Left lung (tissue), 14 donors: Measurements from ENCODE around the gene MINPP1. TPM values are rescaled to one million over a fixed set of nuclear protein-coding genes. Genes with fewer than 3 reads are reported as not detected.
"Not testable (repeated sequence)": the region's sequence is repeated elsewhere in the genome, so short reads cannot be mapped to it uniquely, and the experiment has no call there.

Source experiments
- ATAC-seq: fragments of 200-7000 bp; cut with Tn5 transposase; one replicate; pipeline ENCODE4 v1.9.1; 2020; ENCODE audit warnings: moderate library complexity
- DNase-seq, 4 donors: peaks; one replicate each; pipeline ENCODE4 v3.0.0-alpha.2; 2013 to 2020
- H3K27ac ChIP-seq, 2 donors: fragments of 200-600 bp; sonication (generic) in 1 of 2; one replicate each; pipeline versions ENCODE4 v1.5.0 to v1.8.0; 2020 to 2021
- H3K27me3 ChIP-seq, 2 donors: fragments of 200-600 bp; sonication (generic) in 1 of 2; one replicate each; pipeline versions ENCODE4 v1.5.0 to v1.8.0; 2020 to 2021
- H3K36me3 ChIP-seq, 2 donors: fragments of 200-600 bp; sonication (generic) in 1 of 2; one replicate each; pipeline versions ENCODE4 v1.5.0 to v1.8.0; 2020 to 2021
- H3K4me1 ChIP-seq, 2 donors: fragments of 200-600 bp; one replicate each; pipeline ENCODE4 v1.8.0; 2021
- H3K4me3 ChIP-seq, 2 donors: fragments of 200-600 bp; sonication (generic) in 1 of 2; one replicate each; pipeline versions ENCODE4 v1.5.0 to v1.8.0; 2020 to 2021; ENCODE audit warnings: mild to moderate bottlenecking in 1 of 2
- H3K9me3 ChIP-seq, 2 donors: fragments of 200-600 bp; sonication (generic) in 1 of 2; one replicate each; pipeline versions ENCODE4 v1.5.0 to v1.8.0; 2020 to 2021
- intact Hi-C, 2 donors: fragments of 100-400 bp; cut with DNase I; formaldehyde crosslinking; loops; one replicate each; pipeline versions ENCODE4 v1.11.2 to v1.14.2; 2022
- long read RNA-seq, 12 donors: library from polyadenylated mRNA in 2 of 12; unstranded in 2 of 12; transcript quantifications; one replicate each; pipeline ENCODE4 v2.0.0 and lab custom pipeline, GENCODE V29; 2019 to 2026
- polyA plus RNA-seq, 6 donors: library from polyadenylated mRNA; unstranded; fragments of 120-200 nt; gene quantifications; one replicate each; pipeline ENCODE4 v1.2.1, GENCODE V29; 2013; ENCODE audit not compliant: insufficient read length in 6 of 6
- total RNA-seq, 2 donors: library from RNA; stranded (reverse); fragmentation: NEBNext Ultra II Directional; extraction: Animal tissue kit (Norgen Biotek cat#: 25700); gene quantifications; one replicate each; pipeline ENCODE4 v1.2.1, GENCODE V29; 2021
- TF ChIP-seq, protein P1 (sequence below), 2 donors: fragments of 200-600 bp; sonication (generic) in 1 of 2; IDR thresholded peaks; one replicate each; pipeline versions ENCODE4 v1.5.0 to v1.8.0; 2021; ENCODE audit warnings: antibody characterized with exemption in 2 of 2
- donor health status: DM: no; HTN: yes; CAD: no.
- donor health status: DM: no; HTN: no; CAD: no.

The MINPP1 gene, protein sequence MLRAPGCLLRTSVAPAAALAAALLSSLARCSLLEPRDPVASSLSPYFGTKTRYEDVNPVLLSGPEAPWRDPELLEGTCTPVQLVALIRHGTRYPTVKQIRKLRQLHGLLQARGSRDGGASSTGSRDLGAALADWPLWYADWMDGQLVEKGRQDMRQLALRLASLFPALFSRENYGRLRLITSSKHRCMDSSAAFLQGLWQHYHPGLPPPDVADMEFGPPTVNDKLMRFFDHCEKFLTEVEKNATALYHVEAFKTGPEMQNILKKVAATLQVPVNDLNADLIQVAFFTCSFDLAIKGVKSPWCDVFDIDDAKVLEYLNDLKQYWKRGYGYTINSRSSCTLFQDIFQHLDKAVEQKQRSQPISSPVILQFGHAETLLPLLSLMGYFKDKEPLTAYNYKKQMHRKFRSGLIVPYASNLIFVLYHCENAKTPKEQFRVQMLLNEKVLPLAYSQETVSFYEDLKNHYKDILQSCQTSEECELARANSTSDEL
- total RNA-seq, result 10 to 100 TPM; 16.8 to 19.5 TPM
- 10 to 100 TPM; 38.7 to 50.0 (median 42.5) TPM for polyA plus RNA-seq
- long read RNA-seq, donor 1, transcript MINPP1-202 (5 exons, 2,415 nt), result major isoform, 19 of 24 reads
- long read RNA-seq, donor 1, partial matches to known transcripts, result 5 of 24 reads
- long read RNA-seq, donor 1, other reads (novel, unspliced or antisense), result 0 of 24 reads
- long read RNA-seq, donor 2, transcript MINPP1-202 (5 exons, 2,415 nt), result major isoform, 15 of 47 reads
- long read RNA-seq, donor 2, partial matches to known transcripts, result 32 of 47 reads
- long read RNA-seq, donor 2, other reads (novel, unspliced or antisense), result 0 of 47 reads
- long read RNA-seq, donor 3, transcript MINPP1-202 (5 exons, 2,415 nt), result major isoform, 15 of 15 reads
- long read RNA-seq, donor 3, partial matches to known transcripts, result 0 of 15 reads
- long read RNA-seq, donor 3, other reads (novel, unspliced or antisense), result 0 of 15 reads
- long read RNA-seq, donor 4, transcript MINPP1-202 (5 exons, 2,415 nt), result major isoform, 8 of 9 reads
- long read RNA-seq, donor 4, partial matches to known transcripts, result 1 of 9 reads
- long read RNA-seq, donor 4, other reads (novel, unspliced or antisense), result 0 of 9 reads
- long read RNA-seq, donor 5, transcript MINPP1-202 (5 exons, 2,415 nt), result major isoform, 10 of 10 reads
- long read RNA-seq, donor 5, partial matches to known transcripts, result 0 of 10 reads
- long read RNA-seq, donor 5, other reads (novel, unspliced or antisense), result 0 of 10 reads
- long read RNA-seq, donor 6, transcript MINPP1-202 (5 exons, 2,415 nt), result major isoform, 13 of 38 reads
- long read RNA-seq, donor 6, partial matches to known transcripts, result 25 of 38 reads
- long read RNA-seq, donor 6, other reads (novel, unspliced or antisense), result 0 of 38 reads
- long read RNA-seq, donor 7, transcript MINPP1-202 (5 exons, 2,415 nt), result major isoform, 12 of 12 reads
- long read RNA-seq, donor 7, partial matches to known transcripts, result 0 of 12 reads
- long read RNA-seq, donor 7, other reads (novel, unspliced or antisense), result 0 of 12 reads
- long read RNA-seq, donor 8, transcript MINPP1-202 (5 exons, 2,415 nt), result major isoform, 8 of 8 reads
- long read RNA-seq, donor 8, partial matches to known transcripts, result 0 of 8 reads
- long read RNA-seq, donor 8, other reads (novel, unspliced or antisense), result 0 of 8 reads
- long read RNA-seq, donor 9, result 0 reads
- long read RNA-seq, donor 10, partial matches to known transcripts, result 0 of 2 reads
- long read RNA-seq, donor 10, other reads (novel, unspliced or antisense), result 1 of 2 reads
- long read RNA-seq, donor 11, transcript MINPP1-202 (5 exons, 2,415 nt), result major isoform, 6 of 7 reads
- long read RNA-seq, donor 11, partial matches to known transcripts, result 0 of 7 reads
- long read RNA-seq, donor 11, other reads (novel, unspliced or antisense), result 0 of 7 reads
- long read RNA-seq, donor 12, transcript MINPP1-202 (5 exons, 2,415 nt), result major isoform, 12 of 12 reads
- long read RNA-seq, donor 12, partial matches to known transcripts, result 0 of 12 reads
- long read RNA-seq, donor 12, other reads (novel, unspliced or antisense), result 0 of 12 reads

DNA sequence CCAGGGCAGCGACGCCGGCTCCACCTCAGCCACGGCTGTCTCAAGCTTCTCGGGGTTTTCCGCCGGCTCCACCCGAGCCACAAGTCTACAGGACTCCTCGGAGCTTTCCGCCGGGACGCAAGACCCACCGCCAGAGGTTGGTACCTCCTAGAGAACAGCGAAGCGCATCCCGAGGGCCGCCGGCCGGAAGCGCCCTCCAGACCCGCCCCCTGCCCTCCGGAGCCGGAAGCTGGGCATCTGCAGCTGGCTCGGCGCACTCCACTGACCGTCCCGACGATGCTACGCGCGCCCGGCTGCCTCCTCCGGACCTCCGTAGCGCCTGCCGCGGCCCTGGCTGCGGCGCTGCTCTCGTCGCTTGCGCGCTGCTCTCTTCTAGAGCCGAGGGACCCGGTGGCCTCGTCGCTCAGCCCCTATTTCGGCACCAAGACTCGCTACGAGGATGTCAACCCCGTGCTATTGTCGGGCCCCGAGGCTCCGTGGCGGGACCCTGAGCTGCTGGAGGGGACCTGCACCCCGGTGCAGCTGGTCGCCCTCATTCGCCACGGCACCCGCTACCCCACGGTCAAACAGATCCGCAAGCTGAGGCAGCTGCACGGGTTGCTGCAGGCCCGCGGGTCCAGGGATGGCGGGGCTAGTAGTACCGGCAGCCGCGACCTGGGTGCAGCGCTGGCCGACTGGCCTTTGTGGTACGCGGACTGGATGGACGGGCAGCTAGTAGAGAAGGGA, at the start of gene MINPP1:
Gene MINPP1 (plus strand): TSS at position 254 of the 726 bp plus-strand sequence. CDS start 23 bp downstream, at position 277.
- Histone ChIP-seq H3K4me1 (peaks cover 10 to 26% of the 10 kb centered on the region in 2 donors), H3K36me3 (peaks cover 0 to 4% of the 10 kb centered on the region in 2 donors), H3K9me3 (no peaks in the 10 kb centered on the region), H3K4me3 (peak within 1 kb of the TSS; percentile 71 to 94), H3K27me3 (peaks cover 0 to 11% of the 10 kb centered on the region in 2 donors), H3K27ac (peak within 1 kb of the TSS; percentile 82 to 83)
- TF ChIP-seq, protein P1, sequence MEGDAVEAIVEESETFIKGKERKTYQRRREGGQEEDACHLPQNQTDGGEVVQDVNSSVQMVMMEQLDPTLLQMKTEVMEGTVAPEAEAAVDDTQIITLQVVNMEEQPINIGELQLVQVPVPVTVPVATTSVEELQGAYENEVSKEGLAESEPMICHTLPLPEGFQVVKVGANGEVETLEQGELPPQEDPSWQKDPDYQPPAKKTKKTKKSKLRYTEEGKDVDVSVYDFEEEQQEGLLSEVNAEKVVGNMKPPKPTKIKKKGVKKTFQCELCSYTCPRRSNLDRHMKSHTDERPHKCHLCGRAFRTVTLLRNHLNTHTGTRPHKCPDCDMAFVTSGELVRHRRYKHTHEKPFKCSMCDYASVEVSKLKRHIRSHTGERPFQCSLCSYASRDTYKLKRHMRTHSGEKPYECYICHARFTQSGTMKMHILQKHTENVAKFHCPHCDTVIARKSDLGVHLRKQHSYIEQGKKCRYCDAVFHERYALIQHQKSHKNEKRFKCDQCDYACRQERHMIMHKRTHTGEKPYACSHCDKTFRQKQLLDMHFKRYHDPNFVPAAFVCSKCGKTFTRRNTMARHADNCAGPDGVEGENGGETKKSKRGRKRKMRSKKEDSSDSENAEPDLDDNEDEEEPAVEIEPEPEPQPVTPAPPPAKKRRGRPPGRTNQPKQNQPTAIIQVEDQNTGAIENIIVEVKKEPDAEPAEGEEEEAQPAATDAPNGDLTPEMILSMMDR (IDR thresholded peaks at IDR 0.05), result peak in 1 of 2 donors; percentile 10
- DNase-seq (peak; percentile 79 to 93 (median 84)), ATAC-seq (peak; percentile 98)
- intact Hi-C loops, result no loop called here

DNA sequence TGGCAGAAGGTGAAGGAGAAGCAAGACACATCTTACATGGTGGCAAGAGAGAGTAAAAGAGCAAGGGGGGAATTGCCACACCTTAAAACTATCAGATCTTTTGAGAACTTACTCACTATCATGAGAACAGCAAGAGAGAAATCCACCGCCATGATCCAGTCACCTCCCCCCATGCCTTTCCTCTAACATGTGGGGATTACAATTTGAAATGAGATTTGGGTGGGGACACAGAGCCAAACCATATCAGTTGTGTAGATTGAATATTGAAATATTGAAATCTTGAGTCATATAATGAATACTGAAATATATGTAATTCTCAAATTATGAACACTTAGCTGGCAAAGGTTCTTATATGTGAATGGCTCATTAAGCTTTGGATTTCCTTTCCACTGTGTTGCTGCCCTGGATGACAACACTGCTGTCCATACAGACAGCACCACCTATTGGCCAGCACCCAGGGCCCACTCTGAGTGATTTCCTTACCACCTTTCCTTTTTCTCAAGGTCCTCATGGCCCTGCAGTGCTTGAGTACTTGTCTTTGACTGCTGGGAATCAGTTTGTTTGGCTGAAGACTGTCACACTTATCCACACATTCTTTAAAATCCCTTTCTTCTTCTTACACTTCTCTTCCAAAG, 48.0 kb upstream of the MINPP1 start:
- intact Hi-C loops, result not testable (repeated sequence)

DNA sequence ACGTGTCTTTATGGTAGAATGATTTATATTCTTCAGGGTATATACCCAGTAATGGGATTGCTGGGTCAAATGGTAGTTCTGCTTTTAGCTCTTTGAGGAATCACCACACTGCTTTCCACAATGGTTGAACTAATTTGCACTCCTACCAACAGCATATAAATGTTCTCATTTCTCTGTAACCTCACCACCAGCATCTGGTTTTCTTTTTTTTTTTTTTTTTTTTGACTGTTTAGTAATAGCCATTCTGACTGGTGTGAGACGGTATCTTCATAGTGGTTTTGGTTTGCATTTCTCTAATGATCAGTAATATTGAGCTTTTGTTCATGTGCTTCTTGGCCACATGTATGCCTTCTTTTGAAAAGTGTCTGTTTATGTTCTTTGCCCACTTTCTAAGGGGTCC, 42.9 kb upstream of the MINPP1 start:
- H3K27me3 ChIP-seq, intact Hi-C loops, DNase-seq, H3K36me3 ChIP-seq, H3K4me3 ChIP-seq, ATAC-seq, H3K9me3 ChIP-seq, H3K4me1 ChIP-seq, H3K27ac ChIP-seq: not testable (repeated sequence)

More for the DNA sequence above, 48.0 kb upstream of the MINPP1 start:
- ATAC-seq, result peak; percentile 55
- H3K27ac ChIP-seq, DNase-seq, H3K36me3 ChIP-seq, H3K4me1 ChIP-seq, H3K4me3 ChIP-seq, H3K9me3 ChIP-seq, H3K27me3 ChIP-seq: not testable (repeated sequence)

DNA sequence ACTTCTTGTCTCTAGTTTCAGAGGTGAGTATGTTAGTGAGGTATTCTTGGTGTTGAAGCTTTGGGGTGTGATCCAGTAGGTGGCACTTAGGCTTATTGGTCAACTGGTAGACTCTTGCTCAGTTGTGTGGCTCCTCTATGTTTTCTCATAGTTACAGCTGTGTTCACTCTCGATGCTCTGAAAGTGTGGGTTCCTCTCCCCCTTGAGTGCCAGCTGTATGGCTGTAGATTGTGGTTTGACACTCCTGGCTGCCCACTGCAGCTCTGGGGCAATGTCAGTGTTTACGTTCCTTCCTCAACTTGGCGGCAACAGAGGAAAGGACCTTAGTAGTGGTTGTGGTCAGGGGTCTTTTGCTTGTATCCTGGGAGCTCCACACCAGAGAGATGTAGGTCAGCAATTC, 37.8 kb upstream of the MINPP1 start:
- H3K27ac ChIP-seq, H3K27me3 ChIP-seq, ATAC-seq, H3K36me3 ChIP-seq, H3K4me3 ChIP-seq, DNase-seq, intact Hi-C loops, H3K9me3 ChIP-seq, H3K4me1 ChIP-seq: not testable (repeated sequence)

DNA sequence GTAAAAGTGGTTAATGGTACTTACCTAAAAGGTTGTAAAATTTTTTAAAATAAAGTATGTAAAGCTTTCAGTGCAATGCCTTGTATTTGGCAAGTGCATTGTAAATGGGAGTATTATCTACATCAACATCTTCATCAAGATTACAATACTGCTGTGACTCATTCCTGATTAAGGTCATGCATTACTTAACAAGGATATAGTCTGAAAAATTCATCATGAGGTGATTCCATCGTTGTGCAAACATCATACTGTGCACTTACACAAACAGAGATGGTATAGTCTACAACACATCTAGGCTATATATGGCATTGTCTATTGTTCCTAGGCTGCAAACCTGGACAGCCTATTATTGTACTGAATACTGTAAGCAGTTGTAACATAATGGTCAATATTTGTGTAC, 16.0 kb upstream of the MINPP1 start:
- H3K27me3 ChIP-seq, H3K4me1 ChIP-seq, H3K4me3 ChIP-seq, H3K27ac ChIP-seq, DNase-seq, H3K9me3 ChIP-seq, H3K36me3 ChIP-seq, intact Hi-C loops, ATAC-seq: not testable (repeated sequence)

DNA sequence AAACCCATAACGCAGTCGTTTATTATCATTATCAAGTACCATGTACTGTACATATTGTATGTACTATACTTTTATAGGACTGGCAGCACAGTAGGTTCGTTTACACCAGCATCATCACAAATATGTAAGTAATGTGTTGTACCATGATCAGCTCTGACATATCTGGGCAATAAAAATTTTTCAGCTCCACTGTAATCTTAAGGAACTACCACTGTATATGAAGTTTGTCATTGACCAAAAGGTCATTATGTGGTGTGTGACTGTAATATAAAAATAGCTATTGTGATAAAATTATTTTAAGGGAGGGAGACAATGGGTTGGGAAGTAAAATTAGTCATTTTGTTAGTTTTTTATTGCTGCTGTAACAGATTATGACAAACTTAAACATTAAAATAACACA, 14.4 kb upstream of the MINPP1 start:
- DNase-seq, H3K4me1 ChIP-seq, ATAC-seq, H3K9me3 ChIP-seq, H3K36me3 ChIP-seq, H3K27me3 ChIP-seq, H3K4me3 ChIP-seq, H3K27ac ChIP-seq, intact Hi-C loops: not testable (repeated sequence)

DNA sequence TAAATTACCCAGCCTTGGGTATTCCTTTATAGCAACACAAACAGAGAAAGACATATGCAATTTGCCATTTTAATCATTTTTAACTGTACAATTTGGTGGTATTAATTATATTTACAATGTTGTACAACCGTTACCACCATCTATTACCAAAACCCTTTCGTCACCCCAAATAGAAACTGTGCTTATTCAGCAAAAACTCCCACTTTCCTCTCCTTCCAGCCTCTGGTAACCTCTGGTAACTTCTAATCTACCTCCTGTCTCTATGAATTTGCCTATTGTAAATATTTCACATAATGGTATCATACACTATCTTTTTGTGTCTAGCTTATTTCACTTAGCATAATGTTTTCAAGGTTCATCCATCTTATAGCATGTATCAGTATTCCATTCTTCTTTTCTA, 12.2 kb upstream of the MINPP1 start:
- H3K27ac ChIP-seq, H3K27me3 ChIP-seq, H3K36me3 ChIP-seq, H3K4me3 ChIP-seq, H3K4me1 ChIP-seq, intact Hi-C loops, H3K9me3 ChIP-seq, ATAC-seq, DNase-seq: not testable (repeated sequence)

DNA sequence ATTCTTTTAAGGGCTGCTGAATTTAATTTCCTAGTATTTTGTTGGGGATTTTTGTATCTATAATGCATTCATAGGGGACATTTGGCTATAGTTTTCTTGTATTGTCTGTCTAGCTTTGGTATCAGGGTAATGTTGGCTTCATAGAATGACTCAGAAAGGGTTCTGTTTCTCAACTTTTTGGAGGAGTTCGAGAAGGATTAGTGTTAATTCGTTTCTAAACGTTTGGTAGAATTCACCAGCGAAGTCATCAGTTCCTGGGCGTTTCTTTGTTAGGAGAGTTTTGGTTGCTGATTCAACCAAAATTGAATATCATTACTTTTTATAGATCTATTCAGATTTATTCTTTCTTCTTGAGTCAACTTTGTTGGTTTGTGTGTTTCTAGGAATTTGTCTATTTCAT, 9.2 kb upstream of the MINPP1 start:
- H3K4me1 ChIP-seq, H3K36me3 ChIP-seq, H3K27ac ChIP-seq, H3K4me3 ChIP-seq, intact Hi-C loops, DNase-seq, ATAC-seq, H3K9me3 ChIP-seq, H3K27me3 ChIP-seq: not testable (repeated sequence)

DNA sequence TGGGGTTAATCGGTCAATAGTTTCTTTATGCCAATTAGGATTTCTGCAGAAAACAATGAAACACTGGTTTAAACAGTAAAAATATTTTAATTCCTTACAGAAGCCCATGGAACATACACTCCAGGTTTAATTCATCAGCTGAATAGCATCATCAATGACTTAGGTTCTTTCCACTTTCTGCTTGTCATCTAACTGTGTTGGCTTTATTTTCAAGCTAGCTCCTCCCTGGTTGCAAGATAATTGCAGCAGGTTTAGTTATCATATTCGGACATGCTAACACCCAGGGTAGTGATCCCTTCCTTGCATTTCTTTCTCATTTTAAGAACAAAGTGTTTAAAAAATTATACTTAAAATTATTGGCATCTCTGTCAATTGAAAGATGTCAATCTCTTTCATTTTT, 7.3 kb upstream of the MINPP1 start:
- ATAC-seq, H3K9me3 ChIP-seq, H3K4me1 ChIP-seq, intact Hi-C loops, H3K4me3 ChIP-seq, DNase-seq, H3K36me3 ChIP-seq, H3K27me3 ChIP-seq, H3K27ac ChIP-seq: not testable (repeated sequence)
